K562 (cell line): ENCODE measurements around the gene ATP8B4. TPM values are rescaled to one million over a fixed set of nuclear protein-coding genes. Genes with fewer than 3 reads are reported as not detected.
A peak's percentile ranks its signal among the peaks of the same experiment; 100 is the strongest.

ENCODE experiments used
- ATAC-seq: fragments of 200-7000 bp; cut with Tn5 transposase; 3 replicates; pipeline ENCODE4 v1.9.1; 2020; ENCODE audit warnings: moderate library complexity
- BruUV-seq: library from RNA; stranded (reverse); fragments of 400-500 nt; replicated peaks from 2 replicates; lab custom pipeline; 2021; lab: Mats Ljungman, UMichigan
- CTCF ChIA-PET: fragments of 300-600 bp; formaldehyde crosslinking; extraction: SDS; loops from one replicate; lab custom pipeline; 2021; ENCODE audit warnings: low intra/inter-chr PET ratio; lab: Yijun Ruan, JAX
- POLR2A ChIA-PET: fragments of 300-600, 350-650 bp; sonication (Branson Sonifier 250); formaldehyde crosslinking; extraction: SDS; loops from one replicate; lab custom pipeline; 2021; ENCODE audit warnings: antibody characterized with exemption, inconsistent platforms; lab: Yijun Ruan, JAX
- DNase-seq, 4 experiments: peaks; one replicate each; pipeline versions ENCODE4 v3.0.0 to v3.0.0-alpha.2; 2011 to 2018; ENCODE audit warnings: low spot score in 3 of 4, mixed read lengths in 3 of 4; ENCODE audit errors: extremely low read depth in 1 of 4
- FAIRE-seq: peaks from 2 replicates; lab custom pipeline; 2011; peaks lifted over from hg19 to GRCh38; lab: Jason Lieb, UNC
- H2AFZ ChIP-seq: 2 replicates; pipeline ENCODE4 v1.6.0; 2011; ENCODE audit warnings: low read depth, low read length, control low read depth, inconsistent platforms
- H3K27ac ChIP-seq: fragments of 200-600 bp; 3 replicates; pipeline ENCODE4 v1.8.0; 2011; ENCODE audit warnings: low read depth, mild to moderate bottlenecking, control low read depth, inconsistent platforms, low read length, moderate library complexity, mixed read lengths; ENCODE audit errors: extremely low read depth
- H3K27me3 ChIP-seq, 2 experiments: fragments of 300-600 bp in 1 of 2; 2 replicates in 1 of 2; 3 replicates in 1 of 2; pipeline versions ENCODE4 v1.6.0 to v1.8.0; 2011; ENCODE audit warnings: inconsistent platforms in 2 of 2, low read length in 2 of 2, mild to moderate bottlenecking in 1 of 2, mixed read lengths in 1 of 2, moderate library complexity in 1 of 2; ENCODE audit not compliant: control insufficient read depth in 2 of 2, insufficient read depth in 2 of 2
- H3K36me3 ChIP-seq: fragments of 300-600 bp; 3 replicates; pipeline ENCODE4 v1.8.0; 2011; ENCODE audit warnings: mild to moderate bottlenecking, low read length, inconsistent platforms; ENCODE audit not compliant: control insufficient read depth, insufficient read depth
- H3K4me1 ChIP-seq, 2 experiments: fragments of 200-600 bp in 1 of 2; replicated peaks in 1 of 2; 2 replicates in 1 of 2; 3 replicates in 1 of 2; pipeline versions ENCODE4 v1.5.1 to v1.8.0; 2011; ENCODE audit warnings: inconsistent platforms in 2 of 2, low read length in 2 of 2, mild to moderate bottlenecking in 1 of 2, mixed read lengths in 1 of 2, moderate library complexity in 1 of 2; ENCODE audit not compliant: control insufficient read depth in 2 of 2, insufficient read depth in 2 of 2
- H3K4me2 ChIP-seq: 2 replicates; pipeline ENCODE4 v1.6.1; 2011; ENCODE audit warnings: low read length, control low read depth, inconsistent platforms, mixed read lengths; ENCODE audit not compliant: insufficient read depth
- H3K4me3 ChIP-seq: fragments of 200-600 bp; sonication (generic), shearing (Covaris generic); 2 replicates; pipeline ENCODE4 v1.5.1; 2016; ENCODE audit warnings: control low read depth, inconsistent platforms
- H3K79me2 ChIP-seq: fragments of 200-600 bp; 3 replicates; pipeline ENCODE4 v1.8.0; 2011; ENCODE audit warnings: low read length, inconsistent platforms; ENCODE audit not compliant: control insufficient read depth, insufficient read depth
- H3K9ac ChIP-seq, 2 experiments: 2 replicates each; pipeline versions ENCODE4 v1.6.0 to v1.6.1; 2011; ENCODE audit warnings: low read depth in 2 of 2, low read length in 2 of 2, control low read depth in 1 of 2, inconsistent platforms in 1 of 2, mild to moderate bottlenecking in 1 of 2, mixed read lengths in 1 of 2; ENCODE audit not compliant: insufficient read depth in 1 of 2
- H3K9me1 ChIP-seq: one replicate; pipeline ENCODE4 v1.6.0; 2011; ENCODE audit warnings: inconsistent platforms, mild to moderate bottlenecking, low read length, moderate library complexity; ENCODE audit not compliant: control insufficient read depth, insufficient read depth
- H3K9me3 ChIP-seq: replicated peaks from 2 replicates; pipeline ENCODE4 v1.5.1; 2011; ENCODE audit warnings: low read depth, low read length, inconsistent platforms; ENCODE audit not compliant: control insufficient read depth, insufficient read depth
- H4K20me1 ChIP-seq: replicated peaks from 2 replicates; pipeline ENCODE4 v1.6.1; 2011; ENCODE audit warnings: low read length, inconsistent platforms, mixed read lengths; ENCODE audit not compliant: control insufficient read depth, insufficient read depth
- ATF3 ChIP-seq, 2 experiments: fragments of 450-650 bp in 1 of 2; sonication (generic) in 1 of 2; formaldehyde crosslinking in 1 of 2; IDR thresholded peaks in 1 of 2; conservative IDR thresholded peaks in 1 of 2; 2 replicates each; pipeline versions ENCODE4 v1.6.1 to v1.8.1; 2016 to 2023; ENCODE audit warnings: mild to moderate bottlenecking in 2 of 2, moderate library complexity in 2 of 2, inconsistent platforms in 1 of 2, missing genetic modification reagents in 1 of 2
- CEBPB ChIP-seq: fragments of 450-650 bp; IDR thresholded peaks from 2 replicates; pipeline ENCODE4 v1.6.1; 2016; ENCODE audit warnings: missing genetic modification characterization, missing compliant biosample characterization
- NCOA6 ChIP-seq: fragments of 450-650 bp; IDR thresholded peaks from 2 replicates; pipeline ENCODE4 v1.6.1; 2017; ENCODE audit warnings: mild to moderate bottlenecking
- PHB ChIP-seq: fragments of 250-450 bp; sonication (Bioruptor Pico); IDR thresholded peaks from 2 replicates; pipeline ENCODE4 v1.5.0; 2021
- REST ChIP-seq, 2 experiments: fragments of 450-650 bp; formaldehyde crosslinking in 1 of 2; IDR thresholded peaks; 2 replicates each; pipeline versions ENCODE4 v1.4.0 to v1.6.1; 2014 to 2020; ENCODE audit warnings: mild to moderate bottlenecking in 2 of 2, borderline replicate concordance in 1 of 2, low read depth in 1 of 2
- SMARCB1 ChIP-seq: IDR thresholded peaks from 2 replicates; pipeline ENCODE4 v1.6.1; 2011; ENCODE audit warnings: improper control_type of control experiment, low read depth; ENCODE audit not compliant: insufficient read length
- STAT6 ChIP-seq: sonication (generic); formaldehyde crosslinking; IDR thresholded peaks from 2 replicates; pipeline ENCODE4 v1.8.1; 2023; ENCODE audit warnings: mild to moderate bottlenecking, missing genetic modification reagents
- ZC3H8 ChIP-seq: fragments of 450-650 bp; IDR thresholded peaks from 2 replicates; pipeline ENCODE4 v1.6.1; 2017
- ZFP1 ChIP-seq: fragments of 450-650 bp; formaldehyde crosslinking; IDR thresholded peaks from 2 replicates; pipeline ENCODE4 v1.4.0; 2020; ENCODE audit warnings: mild to moderate bottlenecking, mixed read lengths
- WGBS: fragments of 100-300 bp; shearing (Covaris generic); methylation state at CpG from one replicate; pipeline ENCODE4 v1.1.6; 2016; ENCODE audit warnings: low coverage, mixed read lengths; ENCODE audit not compliant: insufficient coverage; ENCODE audit errors: missing lambda C conversion rate; 5-methylcytosine and 5-hydroxymethylcytosine counted together
- in situ Hi-C: fragments of 300-500 bp; cut with MboI; formaldehyde crosslinking; loops from 4 replicates; pipeline ENCODE4 v1.15.0; 2018; ENCODE audit warnings: inconsistent platforms, mixed read lengths
- intact Hi-C: fragments of 100-400 bp; cut with micrococcal nuclease; formaldehyde crosslinking; loops from 2 replicates; pipeline ENCODE4 v1.14.2; 2022
- polyA plus RNA-seq, 8 experiments: library from polyadenylated mRNA; depleted of rRNA in 4 of 8; stranded (reverse) in 5 of 8; unstranded in 3 of 8; fragments of >200 nt; fragmentation: Nextera tagmentation in 2 of 8; fragmentation: Illumina TruSeq in 1 of 8; extraction: Ambion mirVana in 2 of 8; extraction: Trizol in 1 of 8; gene quantifications; 2 replicates each; pipeline versions ENCODE4 v1.2.1 to v1.2.3, GENCODE V29; 2011 to 2014; ENCODE audit warnings: inconsistent platforms in 1 of 8, missing spikeins in 1 of 8
- total RNA-seq, 7 experiments: library from RNA; depleted of rRNA in 6 of 7; stranded (reverse); fragments of >200 nt in 6 of 7; fragmentation: Illumina TruSeq in 2 of 7; extraction: Trizol in 2 of 7; gene quantifications; 2 replicates each; pipeline versions ENCODE4 v1.2.1 to v1.2.3, GENCODE V29; 2011 to 2021; ENCODE audit warnings: low replicate concordance in 1 of 7

The ATP8B4 gene
- total and polyA plus RNA-seq, 9 of the 15 experiments (the other 6 are each of a cell fraction or from before 2014, with no cell fraction given): 0.14 to 2.5 (median 0.44) TPM

GRCh38 chr15:50051811-50052419, 67.1 kb downstream of the ATP8B4 start:
- peak; percentile 84 for ATAC-seq
- H3K9me1 ChIP-seq: no peaks in the 10 kb centered on the region
- no peaks in the 10 kb centered on the region for H3K36me3 ChIP-seq
- intact Hi-C loops (loop anchor here (1.0 to 5.0 kb wide), 2 partner anchors 175 to 817 kb away; no protein-coding TSS in a partner anchor), in situ Hi-C loops (no loop called here)
- no peaks in the 10 kb centered on the region for H3K79me2 ChIP-seq
- no peaks in the 10 kb centered on the region for H3K27me3 ChIP-seq
- H3K4me1 ChIP-seq: peaks cover 0 to 11% of the 10 kb centered on the region in 2 experiments; a peak in 3 of 5 replicates
- ChIA-PET POLR2A (interaction anchor here (0.8 kb wide), 1 partner anchor 36 kb away, joined by 3 read pairs; no protein-coding TSS in a partner anchor), CTCF (interaction anchor here (0.6 to 0.8 kb wide), 2 partner anchors 576 to 816 kb away, joined by 3 read pairs; no protein-coding TSS in a partner anchor)
- 0% methylated on average over 3 of the region's 3 CpGs for WGBS
- no peak overlapping the region for H3K4me3 ChIP-seq
- H3K27ac ChIP-seq: no peak overlapping the region
- no peak overlapping the region for H3K9ac ChIP-seq
- no peak overlapping the region for H2AFZ ChIP-seq
- H3K4me2 ChIP-seq: no peak overlapping the region
- no peaks in the 10 kb centered on the region for H4K20me1 ChIP-seq
- FAIRE-seq: peak; percentile 77
- H3K9me3 ChIP-seq: no peaks in the 10 kb centered on the region
- DNase-seq: peak; percentile 19 to 50 (median 22)
- BruUV-seq: no TSS peak
- no peak for TF ChIP-seq ZC3H8
- TF ChIP-seq ATF3 (IDR thresholded peaks at IDR 0.05): peak; percentile 32; the same call in 1 of the 2 replicates
- TF ChIP-seq ATF3 (CRISPR knock-in tag; conservative IDR thresholded peaks at IDR 0.05): no peak
- TF ChIP-seq CEBPB (tag): peak; percentile 47
- TF ChIP-seq NCOA6: no peak
- TF ChIP-seq SMARCB1: no peak
- no peak for TF ChIP-seq PHB (CRISPR knock-in tag)
- TF ChIP-seq STAT6: no peak
- TF ChIP-seq ZFP1 (CRISPR knock-in tag): no peak
- TF ChIP-seq REST (IDR thresholded peaks at IDR 0.05; ENCODE audit: borderline replicate concordance): peak; percentile 50; the same call in 1 of the 2 replicates
- TF ChIP-seq REST (CRISPR knock-in tag; IDR thresholded peaks at IDR 0.05; ENCODE audit: low read depth): no peak
